Activated CD8-positive, alpha-beta memory T cell treated with anti-CD3 and anti-CD28 coated beads, Interleukin-2, amount 50 U/mL, for 48 hours (primary cell): Measurements from ENCODE around the gene CDH11.

Experiments used
- DNase-seq: peaks from one replicate; pipeline ENCODE4 v3.0.0-alpha.2; 2020

Gene CDH11

GRCh38 chr16:65121870-65122723 lies at the start of gene CDH11:
TSS of gene CDH11 (minus strand) at chr16:65122063. CDS start at chr16:65004869, 117,194 bp downstream.
- no peak for DNase-seq

GRCh38 chr16:65154321-65154720 lies 32.5 kb upstream of the CDH11 start:
- DNase-seq: no peak

- no peak for DNase-seq
These were observed 31.7 kb upstream of the CDH11 start for GRCh38 chr16:65153365-65154105.

GRCh38 chr16:65148804-65149203 lies 26.9 kb upstream of the CDH11 start:
- DNase-seq: no peak

GRCh38 chr16:65142276-65142675 lies 20.4 kb upstream of the CDH11 start:
- DNase-seq: no peak

- no peak for DNase-seq
These were observed 14.8 kb upstream of the CDH11 start for GRCh38 chr16:65136681-65137080.

GRCh38 chr16:65126845-65127624 lies 5.2 kb upstream of the CDH11 start:
- DNase-seq: no peak

- DNase-seq: no peak
These were observed 4.0 kb upstream of the CDH11 start for GRCh38 chr16:65125871-65126270.

- no peak for DNase-seq
These were observed 3.5 kb upstream of the CDH11 start for GRCh38 chr16:65125322-65125721.

- no peak for DNase-seq
These were observed 2.7 kb upstream of the CDH11 start for GRCh38 chr16:65124596-65124995.

- DNase-seq: no peak
These were observed 2.3 kb upstream of the CDH11 start for GRCh38 chr16:65124212-65124548.

- no peak for DNase-seq
These were observed 1.7 kb upstream of the CDH11 start for GRCh38 chr16:65123396-65124211.

- no peak for DNase-seq
These were observed 997 bp upstream of the CDH11 start for GRCh38 chr16:65122724-65123395.

GRCh38 chr16:65120831-65121721 lies 787 bp downstream of the CDH11 start:
- DNase-seq: no peak

GRCh38 chr16:65120461-65120830 lies 1.4 kb downstream of the CDH11 start:
- DNase-seq: no peak

GRCh38 chr16:65119901-65120401 lies 1.9 kb downstream of the CDH11 start:
- DNase-seq: no peak

GRCh38 chr16:65119435-65119834 lies 2.4 kb downstream of the CDH11 start:
- no peak for DNase-seq

GRCh38 chr16:65118871-65119270 lies 3.0 kb downstream of the CDH11 start:
- no peak for DNase-seq

GRCh38 chr16:65117811-65118448 lies 3.9 kb downstream of the CDH11 start:
- DNase-seq: peak; percentile 56

- no peak for DNase-seq
These were observed 4.9 kb downstream of the CDH11 start for GRCh38 chr16:65116818-65117430.
